Activated T-cell treated with anti-CD3 and anti-CD28 coated beads for 4 hours (primary cell): ENCODE measurements around the gene APOBEC4.

Experiments used
- DNase-seq: peaks from one replicate; pipeline ENCODE4 v3.0.0-alpha.2; 2020

Gene APOBEC4

DNA sequence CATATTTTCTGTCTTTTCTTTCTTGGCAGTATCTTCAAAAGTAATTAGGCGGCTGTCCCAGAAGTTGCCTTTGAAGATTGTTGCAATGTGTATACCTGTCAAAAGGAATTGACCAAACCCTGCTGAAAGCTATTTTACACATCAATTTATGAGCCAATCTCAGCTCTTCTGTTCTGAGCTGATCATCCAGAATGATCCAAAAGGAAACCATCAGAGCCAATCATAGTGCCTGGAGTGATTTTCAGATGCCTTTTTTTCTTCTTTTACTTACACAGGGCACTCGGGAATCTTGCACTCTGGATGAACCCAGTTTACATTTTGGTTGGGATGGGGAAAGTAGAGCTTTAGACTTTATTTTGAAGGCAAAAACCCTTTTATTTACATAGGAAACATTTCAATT, 21.8 kb upstream of the APOBEC4 start:
- DNase-seq = no peak

DNA sequence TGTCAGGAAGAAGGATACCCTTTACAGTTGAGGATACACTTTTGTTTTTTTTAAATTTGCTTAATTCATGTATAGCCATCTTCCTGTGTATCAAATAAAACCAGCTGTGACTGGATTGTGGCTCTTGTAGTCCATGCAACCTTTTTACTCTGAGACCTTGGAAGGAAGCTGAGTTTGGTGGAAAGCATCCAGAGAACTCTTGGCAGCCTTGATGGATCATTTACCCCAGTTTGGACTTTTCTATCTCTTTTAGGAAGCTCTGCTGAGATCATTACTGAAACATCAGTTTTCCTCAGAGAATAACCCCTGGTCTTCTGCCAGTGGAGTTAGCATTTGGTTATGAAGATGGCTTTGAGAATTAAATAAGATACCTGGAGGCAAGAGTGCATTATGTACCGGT, 21.2 kb upstream of the APOBEC4 start:
- no peak for DNase-seq

DNA sequence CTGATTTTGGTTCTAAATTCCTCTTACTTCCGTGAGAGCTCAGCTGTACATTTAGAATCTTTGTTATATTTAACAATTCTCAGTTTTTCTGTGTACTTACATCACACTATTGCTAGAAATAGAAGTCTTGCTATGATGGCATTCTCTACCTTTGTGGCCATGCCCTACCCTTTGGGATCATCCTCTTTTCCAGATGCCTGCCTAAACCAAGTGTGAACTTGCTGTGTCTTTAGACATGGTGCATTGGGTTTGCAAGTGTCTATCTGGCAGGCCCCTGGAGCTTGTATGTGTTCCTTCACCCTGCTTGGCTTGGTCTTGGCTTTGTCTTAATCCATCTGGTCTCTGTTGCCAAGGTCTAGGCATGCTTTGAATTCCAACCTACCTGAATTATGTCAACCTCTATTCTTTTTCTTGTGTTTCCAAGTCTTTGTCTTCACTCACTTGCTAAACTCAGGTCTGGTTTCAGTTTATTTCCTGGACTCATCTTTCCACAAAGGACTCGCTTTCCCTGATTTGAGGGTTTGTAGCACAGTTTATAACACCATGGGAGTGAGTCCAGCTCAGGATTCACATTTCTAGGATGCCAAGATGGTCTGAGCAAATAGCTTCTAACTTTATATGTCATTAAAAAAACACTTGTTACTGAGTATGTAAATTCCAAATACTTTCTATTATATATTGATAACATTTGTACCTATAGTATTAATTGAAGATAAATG, 20.6 kb upstream of the APOBEC4 start:
- DNase-seq = no peak

DNA sequence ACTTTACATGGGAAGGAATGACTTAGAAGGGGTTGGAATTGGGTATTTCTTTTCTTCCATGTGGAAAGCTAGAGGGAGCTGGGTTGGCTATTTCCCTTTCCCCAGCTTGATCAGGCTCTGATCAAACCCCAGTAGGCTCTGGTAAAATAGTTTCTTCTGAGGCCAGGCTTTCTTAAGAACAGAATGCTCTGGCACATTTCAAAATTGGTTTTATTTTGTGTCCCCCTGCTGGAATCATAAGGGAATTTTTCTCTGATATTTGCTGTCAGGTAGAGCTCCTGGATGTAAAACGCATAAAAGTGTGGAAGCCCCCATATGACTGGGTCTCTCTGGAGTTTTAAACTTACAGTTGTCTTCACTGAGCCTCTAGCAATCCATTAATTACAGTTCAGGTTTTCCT, 17.1 kb upstream of the APOBEC4 start:
- DNase-seq = no peak

DNA sequence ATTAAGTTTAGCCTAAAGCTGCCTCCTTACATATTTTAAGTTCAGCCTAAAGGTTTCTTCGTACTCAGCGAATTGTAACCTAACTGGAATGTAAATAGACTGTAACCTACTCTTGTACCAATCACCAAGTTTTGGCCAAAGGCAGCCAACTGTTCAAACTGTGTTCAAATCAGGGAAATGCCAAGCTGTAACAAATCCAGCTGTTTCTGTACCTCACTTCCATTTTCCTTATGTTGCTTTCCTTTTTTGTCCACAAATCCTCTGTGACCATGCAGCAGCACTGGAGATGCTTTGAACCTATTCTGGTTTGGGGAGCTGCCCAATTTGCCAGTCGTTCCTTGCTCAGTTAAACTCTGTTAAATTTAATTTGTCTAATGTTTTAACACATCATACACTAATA, 3.2 kb upstream of the APOBEC4 start:
- no peak for DNase-seq

DNA sequence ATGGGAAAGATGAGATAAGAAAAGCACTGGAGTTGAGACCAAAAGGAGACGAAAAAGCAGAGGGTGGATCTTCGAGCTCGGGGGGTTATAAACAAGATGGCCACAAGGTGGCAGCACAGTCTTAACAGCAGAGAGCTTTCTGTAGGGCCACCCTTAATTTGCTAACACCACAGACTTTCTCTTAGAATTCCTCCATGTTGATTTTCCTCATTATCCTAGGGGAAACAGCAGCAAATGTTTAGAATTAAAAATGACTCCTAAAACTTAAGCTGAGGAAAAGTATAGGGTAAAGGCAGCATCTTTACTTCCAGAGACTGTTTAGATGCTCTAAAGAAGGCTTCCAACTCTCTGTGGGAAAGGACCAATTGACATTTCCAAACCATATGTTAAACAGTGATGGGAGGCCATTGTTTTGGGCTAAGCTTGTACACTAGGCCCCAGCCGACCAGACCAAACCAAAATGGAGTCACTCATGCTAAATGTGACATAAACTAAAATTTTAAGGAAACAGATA, 2.5 kb upstream of the APOBEC4 start:
- peak; percentile 74 for DNase-seq

DNA sequence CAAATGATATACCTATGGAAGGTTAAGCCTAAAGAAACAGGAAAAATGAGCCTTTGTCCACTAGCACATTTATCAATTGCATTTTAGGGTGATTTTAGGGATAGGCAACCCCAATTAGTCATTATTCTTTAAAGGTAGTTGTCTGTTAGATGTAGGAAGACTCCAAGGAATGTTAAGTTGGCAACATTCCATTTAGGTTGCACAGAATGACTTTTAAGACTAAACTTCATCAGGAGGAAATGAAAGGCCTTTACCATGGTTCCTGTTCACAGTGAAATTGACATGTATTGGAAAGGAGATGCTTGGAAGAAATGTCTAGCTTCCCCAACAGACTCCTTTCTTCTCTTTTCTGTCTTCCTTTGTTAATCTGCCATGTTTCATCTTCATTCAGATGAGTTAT, 1.6 kb upstream of the APOBEC4 start:
- no peak for DNase-seq

DNA sequence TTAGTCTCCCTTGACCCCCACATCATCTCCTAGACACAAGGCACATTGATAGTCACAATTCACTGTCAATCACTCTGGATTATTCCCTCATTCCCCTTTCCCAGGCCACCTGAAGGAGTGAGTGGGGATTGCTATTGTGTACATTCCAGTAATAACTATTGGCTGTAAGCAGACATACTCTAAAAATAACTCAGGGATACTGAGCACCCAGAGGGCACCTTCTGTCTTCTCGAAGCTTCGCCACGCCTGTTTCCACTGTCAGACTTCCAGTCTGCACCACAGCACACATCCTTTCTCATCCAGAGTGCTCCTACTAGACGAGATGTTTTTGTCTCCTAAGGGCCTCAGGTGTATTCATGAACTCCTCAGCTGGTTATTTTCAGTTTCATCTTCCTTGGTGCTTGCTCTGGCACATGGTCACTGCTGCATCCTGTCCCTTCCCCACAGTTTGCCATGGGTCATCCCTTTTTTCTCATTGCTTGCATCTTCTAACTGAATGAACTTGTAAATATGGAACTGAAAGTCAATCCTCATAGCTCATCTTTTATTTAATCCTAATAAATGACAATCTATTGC, 848 bp upstream of the APOBEC4 start:
- DNase-seq = no peak

DNA sequence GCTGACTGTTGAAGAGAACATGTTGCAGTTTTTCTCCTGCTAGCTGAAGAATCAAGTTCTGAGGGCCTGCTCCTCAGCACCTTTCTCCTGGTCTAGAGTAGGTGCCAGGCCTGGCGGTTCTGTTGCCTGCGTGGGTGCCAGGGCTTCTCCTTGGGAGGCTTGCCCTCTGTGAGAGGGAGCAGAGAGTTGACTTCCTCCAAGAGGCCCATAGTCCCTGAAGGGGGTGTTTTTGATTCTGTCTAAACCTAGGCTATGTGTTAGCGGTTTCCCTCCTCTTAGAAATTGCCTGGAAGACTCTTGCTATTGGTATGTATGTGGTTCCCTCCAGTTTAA, 312 bp upstream of the APOBEC4 start:
- no peak for DNase-seq

DNA sequence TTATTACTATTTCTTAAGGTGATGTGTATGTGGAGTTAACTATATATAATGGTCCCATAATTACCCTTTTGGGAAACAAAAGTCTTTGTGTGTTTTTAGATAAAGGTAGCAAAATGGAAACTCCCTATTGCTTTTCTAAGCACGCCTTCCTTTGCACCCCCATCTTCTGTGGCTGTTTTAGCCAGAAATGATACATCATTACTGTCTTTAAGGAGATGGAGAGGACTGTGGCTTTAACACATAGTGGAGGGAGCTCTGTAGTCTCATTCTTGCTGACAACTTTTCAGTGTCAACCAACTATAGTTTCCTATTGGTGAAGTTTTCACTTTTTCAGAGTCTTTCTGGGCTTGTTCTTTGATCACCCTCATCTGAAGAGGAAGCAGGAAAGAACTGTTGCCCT, 1.0 kb downstream of the APOBEC4 start:
- no peak for DNase-seq

DNA sequence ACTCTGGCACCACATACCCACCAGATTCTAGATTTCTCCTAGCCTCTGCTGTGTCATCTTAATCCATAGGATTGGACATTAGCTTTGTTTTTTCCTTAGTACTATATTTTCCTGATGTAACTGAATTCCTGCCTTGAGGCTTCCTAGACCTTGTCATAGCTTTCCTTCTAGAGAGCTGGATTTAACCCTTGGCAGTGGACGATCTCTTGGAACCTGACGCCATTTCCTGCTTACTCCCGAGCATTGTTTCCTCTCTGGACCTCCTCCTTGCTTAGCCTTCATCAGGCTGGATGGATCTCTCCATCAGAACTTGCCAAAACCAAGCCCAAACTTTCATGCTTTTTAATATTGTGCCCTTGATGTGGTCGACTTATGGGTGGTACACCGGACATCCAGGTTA, 1.5 kb downstream of the APOBEC4 start:
- DNase-seq = no peak

DNA sequence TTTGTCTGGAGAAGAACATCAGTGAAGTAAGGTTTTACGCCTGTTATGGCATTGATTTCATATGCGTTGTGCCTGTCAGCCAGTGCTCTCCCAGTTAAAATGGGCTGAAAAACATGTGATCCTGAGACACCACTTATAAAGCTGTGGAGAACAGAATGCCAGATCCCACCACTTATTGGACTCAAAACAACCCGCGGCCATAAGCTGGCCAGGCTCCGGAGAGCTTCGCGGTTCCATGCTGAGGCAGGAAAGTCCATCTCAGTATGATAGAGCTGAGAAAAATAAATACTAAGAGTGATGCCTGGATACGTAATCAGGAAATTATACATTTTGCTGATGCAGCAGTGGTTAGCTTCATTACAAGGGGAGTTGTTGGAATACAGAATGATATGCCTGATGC, 5.1 kb downstream of the APOBEC4 start:
- no peak for DNase-seq

DNA sequence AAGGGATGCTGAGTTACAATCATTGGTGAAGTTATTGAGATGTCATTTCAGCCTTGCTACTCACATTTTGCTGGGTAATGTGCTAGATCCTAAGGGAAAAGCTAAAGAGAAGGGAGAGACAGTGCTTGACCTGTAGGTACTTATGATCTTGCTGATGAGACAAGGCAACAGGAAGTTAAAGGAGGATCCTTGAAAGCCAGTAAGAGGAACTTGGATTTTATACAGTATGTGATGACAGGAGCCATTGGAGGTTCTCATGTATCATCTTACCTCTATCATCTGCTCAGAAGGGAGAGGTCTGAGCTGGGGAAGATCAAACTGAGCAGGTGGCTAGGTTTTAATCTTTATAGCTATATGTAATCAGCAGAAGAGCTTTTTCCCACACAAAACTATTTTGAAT, 6.3 kb downstream of the APOBEC4 start:
- no peak for DNase-seq

DNA sequence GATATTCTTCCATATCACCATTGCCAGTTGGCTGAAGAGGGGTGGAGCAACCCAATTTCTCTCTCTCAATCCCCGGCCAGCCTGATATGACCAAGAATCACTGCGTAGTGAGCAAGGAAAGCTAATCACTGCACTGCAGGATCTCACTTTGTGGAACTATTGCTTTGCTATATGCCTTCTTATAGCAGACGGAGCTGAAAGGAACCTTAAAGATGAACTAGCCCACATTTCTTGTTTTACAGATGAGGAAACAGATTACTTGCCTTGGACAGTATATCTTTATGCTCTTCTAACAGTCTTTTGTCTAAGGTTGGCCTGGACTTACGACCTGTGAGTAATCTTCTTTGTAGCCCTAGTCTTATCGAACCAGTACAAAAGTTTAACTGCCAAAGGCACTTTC, 7.6 kb downstream of the APOBEC4 start:
- no peak for DNase-seq

DNA sequence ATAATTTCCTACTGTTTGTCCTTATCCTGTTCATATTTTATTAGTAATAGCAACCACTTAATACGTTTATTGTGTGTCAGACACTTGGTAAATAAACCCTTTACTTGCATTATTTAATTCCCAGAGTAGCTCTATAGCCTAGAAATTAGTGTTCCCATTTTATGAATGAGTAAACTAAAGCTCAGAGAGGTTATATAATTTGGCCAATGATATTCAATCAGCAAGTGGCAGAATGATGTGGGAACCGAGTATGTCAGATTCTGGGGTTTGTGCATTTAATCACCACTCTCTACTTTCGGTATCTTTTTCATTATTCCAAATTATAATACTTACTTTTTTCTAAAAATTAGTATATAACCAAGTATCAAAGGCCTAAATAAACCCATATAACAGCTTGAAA, 10.9 kb downstream of the APOBEC4 start:
- DNase-seq = no peak

DNA sequence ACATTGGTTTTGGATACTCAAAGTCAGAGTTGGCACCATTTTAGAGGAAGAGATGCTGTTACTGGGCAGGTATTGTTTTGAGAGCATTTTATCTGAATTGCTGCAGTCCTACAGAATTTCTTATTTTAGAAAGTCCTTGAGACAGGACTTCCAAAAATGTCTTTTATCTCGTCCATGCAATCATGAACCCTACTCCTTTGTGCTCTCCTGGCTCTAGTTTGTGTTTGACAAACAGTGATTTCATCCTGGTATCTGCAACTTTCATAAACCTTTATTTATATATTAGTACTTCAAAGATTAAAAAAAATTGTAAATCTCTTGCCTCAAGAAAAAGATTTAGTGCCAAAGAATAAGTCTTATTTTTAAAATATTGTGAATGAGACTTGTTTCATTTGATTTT, 12.9 kb downstream of the APOBEC4 start:
- no peak for DNase-seq

DNA sequence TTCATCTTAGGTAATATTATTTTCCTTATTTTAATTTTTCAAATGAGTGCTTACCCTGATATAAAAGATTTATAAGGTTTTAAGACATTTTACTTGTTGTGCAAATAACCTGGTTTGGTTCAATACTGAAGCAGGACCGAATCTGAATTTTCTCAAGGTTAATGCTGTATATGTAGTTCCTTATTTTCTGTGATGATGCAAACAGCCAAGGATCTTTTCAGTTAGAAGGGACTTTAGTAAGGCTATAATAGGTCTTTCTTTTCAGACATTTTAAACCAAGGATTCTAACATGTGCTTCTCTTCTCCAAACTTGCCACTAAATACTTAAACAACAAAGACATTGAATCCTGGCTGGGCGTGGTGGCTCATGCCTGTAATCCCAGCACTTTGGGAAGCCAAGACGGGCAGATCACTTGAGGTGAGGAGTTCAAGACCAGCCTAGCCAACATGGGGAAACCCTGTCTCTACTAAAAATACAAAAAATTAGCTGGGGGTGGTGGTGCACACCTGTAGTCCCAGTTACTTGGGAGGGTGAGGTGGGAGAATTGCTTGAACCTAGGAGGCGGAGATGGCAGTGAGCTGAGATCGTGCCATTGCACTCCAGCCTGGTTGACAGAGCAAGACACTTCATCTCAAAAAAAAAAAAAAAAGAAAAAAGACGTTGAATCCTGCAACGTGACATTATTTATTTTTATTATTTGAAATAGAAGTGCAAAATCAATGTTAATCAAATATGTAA, 14.3 kb downstream of the APOBEC4 start:
- no peak for DNase-seq

DNA sequence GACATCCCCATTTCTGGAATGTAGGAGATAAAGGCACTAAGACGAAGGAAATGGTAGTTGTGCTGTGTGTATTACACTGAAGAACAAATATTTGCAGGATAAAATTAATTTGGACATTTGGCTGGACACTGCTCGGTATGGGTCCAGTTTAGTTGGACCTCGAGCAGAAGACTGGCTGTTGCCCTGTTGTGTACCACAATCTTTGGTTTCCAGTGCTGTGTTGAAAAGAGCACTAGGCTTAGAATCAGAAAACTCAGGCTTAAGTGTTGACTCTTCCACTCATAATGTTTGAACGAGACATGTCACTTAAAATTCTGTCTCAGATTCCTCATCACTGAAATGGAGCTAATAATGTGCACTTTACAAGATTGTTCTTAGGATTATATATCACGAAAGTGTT, 16.3 kb downstream of the APOBEC4 start:
- DNase-seq = no peak

DNA sequence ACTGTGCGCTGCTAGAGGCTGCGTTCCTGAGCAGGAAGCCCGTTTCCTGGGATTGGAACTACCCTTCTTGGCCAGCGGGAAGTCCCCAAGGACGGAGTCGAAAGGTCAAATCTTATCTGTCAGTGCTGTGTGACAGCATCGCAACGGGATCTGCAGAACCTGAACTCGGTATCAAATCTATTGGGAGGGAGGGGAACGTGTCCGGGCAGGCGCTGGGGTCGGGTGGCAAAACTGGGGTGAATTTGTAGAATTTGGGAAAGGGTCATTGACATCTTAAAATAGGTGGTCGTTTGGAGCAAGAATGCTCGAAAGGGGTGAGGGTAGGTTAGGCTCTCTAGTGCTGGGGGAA, 16.8 kb downstream of the APOBEC4 start:
- DNase-seq = no peak

DNA sequence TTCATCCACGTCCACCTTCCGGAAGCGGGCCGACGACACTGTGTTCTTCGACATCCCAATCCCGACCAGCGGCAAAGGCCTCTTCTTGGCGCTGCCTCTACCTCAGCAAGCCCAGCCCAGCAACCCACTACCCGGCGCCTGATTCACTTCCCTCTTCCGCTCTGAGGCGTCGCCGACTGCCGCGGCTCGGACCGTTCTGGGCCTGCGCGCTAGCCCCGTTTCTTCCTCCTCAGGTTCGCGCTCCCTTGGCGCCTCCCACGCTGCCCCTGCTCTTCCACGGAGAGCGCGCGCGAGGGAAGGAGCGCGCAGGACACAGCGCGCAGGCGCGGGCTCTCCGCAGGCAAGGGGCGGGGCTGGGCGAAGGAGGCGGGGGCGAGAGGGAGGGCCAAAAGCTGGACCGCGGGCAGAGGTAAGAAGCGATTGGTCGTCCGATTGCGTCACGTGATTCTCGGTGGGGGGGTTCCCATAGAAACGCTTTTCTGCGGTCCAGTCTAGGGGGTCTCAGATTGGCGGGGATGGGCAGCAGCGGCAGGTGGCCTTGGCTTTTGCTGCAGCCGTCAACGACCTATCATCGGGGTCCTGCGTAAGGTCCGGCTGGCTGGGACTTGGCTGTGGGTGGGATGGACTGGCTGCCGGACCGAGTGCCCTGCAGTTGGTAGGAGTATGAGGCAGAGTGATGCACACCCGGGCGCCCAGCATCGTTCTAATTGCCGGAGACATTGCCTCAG, 17.3 kb downstream of the APOBEC4 start, which contains the start of gene ARPC5:
Gene ARPC5, minus strand, starts transcription at position 178 of the 728 bp plus-strand sequence. Its CDS starts 124 bp downstream, at position 54.
- peak; percentile 96 for DNase-seq

DNA sequence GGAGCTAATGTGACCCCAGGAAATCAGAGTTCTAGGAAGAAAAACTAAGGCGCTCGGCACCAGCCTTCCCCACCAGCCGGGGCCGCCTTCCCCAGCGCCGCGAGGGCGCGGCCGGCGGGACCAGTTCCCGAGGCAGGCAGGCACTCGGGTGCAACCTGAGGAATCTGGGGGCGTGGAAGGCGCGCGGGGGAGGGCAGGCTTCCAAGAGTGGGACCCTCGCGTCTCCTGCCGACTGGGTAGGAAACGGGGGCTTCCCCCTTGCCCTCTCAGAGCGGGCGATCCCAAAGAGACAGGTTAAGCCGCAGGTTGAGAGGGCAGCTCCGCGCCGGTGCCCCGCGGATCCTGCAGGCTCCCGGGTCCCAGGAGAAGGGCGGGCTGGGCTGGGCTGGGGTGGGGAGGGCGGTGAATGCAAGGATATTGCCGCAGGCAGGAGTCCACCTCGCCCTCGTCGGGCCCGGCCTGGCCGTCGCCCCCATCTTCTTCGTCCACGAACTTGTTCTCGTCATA, 18.0 kb downstream of the APOBEC4 start:
- DNase-seq = peak; percentile 3

DNA sequence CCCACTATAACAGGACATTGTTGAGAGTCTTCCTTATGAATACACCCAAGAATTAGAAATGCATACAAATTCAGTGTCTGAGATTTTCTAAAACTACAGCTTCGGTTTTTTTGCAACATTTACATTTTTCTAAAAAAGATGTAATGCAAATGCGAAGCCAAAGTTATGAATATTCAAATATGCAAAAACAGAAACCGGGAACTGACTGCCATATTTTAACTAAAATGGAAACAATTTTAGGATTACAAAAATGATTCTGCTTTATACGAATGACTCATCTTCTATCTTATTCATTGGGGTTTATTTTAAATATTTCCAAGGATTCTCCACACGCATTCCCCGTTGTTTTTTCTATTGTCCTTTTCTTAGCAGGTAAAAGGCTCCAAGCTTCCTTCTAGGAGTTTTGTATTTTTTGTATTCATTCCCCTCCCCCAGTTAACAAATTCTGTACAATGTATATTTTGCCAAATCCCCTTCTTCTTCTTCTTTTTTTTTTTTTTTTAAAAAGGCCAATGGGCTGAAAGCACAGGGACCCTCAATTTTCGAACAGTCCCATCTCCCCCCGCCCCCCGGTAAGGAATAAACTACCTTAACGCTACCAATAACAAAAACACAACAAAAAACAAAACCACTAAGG, 18.6 kb downstream of the APOBEC4 start:
- DNase-seq = no peak
